Activated CD4-positive, alpha-beta T cell treated with anti-CD3 and anti-CD28 coated beads, Interleukin-2, amount 50 U/mL, for 1 hour (primary cell): ENCODE data around the gene TIAM1.

Experiments used
- DNase-seq: peaks from one replicate; pipeline ENCODE4 v3.0.0-alpha.2; 2020

TIAM1 gene

GRCh38 chr21:31282095-31282709, 61.9 kb downstream of the TIAM1 start:
- DNase-seq, result no peak

- no peak for DNase-seq
Observed at GRCh38 chr21:31281561-31281960, 62.5 kb downstream of the TIAM1 start.

DNA sequence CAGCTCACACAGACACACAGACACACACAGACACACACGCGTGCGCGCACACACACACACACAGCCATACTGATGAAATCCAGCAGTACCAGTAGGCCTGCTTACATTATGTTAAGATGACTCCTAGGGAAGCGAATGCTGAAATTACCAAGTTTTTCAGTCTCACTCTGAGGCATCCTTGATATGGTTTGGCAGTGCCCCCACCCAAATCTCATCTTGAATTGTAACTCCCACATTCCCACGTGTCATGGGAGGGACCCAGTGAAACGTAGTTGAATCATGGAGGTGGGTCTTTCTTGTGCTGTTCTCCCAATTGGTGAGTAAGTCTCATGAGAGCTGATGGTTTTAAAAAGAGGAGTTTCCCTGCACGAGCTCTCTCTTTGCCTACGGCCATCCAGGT, 64.1 kb downstream of the TIAM1 start:
- DNase-seq, result no peak

DNA sequence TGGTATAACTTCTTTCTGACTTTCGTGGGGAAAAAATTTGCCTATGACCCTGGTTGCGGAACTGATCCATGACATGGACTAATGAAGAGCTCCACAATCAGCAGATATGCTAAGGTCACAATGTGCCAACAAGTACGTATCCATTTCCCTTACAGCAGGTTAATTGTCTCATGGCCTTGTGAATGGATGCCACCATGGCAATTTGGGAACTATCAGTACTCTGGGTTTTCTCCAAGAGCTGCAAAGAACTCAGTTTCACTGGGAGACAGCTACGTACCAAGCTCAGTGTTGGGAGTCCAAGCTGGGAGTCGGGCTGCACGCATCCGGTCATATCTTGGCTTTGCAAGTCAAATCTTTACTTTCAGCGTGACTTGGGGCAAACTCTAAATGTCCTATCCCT, 64.8 kb downstream of the TIAM1 start:
- DNase-seq, result no peak

- no peak for DNase-seq
Observed at GRCh38 chr21:31278511-31279130, 65.4 kb downstream of the TIAM1 start.

DNA sequence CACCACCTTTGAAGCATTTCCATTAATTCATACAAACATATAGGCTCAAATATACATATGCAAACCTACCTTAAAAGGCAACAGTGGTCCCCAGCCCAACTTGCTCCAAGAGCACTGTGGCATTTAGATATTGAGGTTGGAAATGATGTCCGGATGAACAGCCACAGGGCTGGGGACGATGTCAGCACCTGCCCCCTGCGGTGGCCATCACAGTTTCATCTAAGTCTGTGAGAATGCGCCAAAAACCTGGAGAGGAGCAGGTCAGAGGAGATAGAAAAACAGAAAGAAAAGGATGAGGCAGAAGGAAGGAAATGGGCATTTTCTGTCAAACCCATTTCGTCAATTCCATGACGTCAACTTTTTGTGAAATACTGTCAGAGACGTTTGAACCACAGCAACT, 67.4 kb downstream of the TIAM1 start:
- no peak for DNase-seq

- no peak for DNase-seq
Observed at GRCh38 chr21:31275901-31276300, 68.2 kb downstream of the TIAM1 start.

GRCh38 chr21:31273278-31273677, 70.8 kb downstream of the TIAM1 start:
- no peak for DNase-seq

GRCh38 chr21:31268090-31268489, 76.0 kb downstream of the TIAM1 start:
- no peak for DNase-seq

DNA sequence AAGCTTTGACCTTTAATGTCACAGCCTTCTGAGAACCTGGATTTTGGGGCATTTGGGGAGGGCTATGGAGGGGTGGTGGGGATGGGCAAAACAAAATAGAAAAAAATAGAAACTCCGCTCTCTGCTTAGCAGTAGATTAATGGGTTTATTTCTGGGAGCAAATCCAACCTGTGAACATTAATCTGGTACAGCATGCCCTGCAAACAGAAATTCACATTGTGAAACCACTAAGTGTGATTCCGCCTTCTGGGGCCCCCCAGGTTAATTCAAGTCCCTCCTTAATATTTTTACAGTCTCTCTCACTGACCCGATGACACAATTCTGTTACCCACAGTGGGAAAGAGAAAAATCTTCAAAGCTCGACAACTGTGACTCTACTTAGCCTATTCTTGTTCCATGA, 76.4 kb downstream of the TIAM1 start:
- DNase-seq, result no peak

GRCh38 chr21:31266241-31266640, 77.8 kb downstream of the TIAM1 start:
- DNase-seq, result no peak

GRCh38 chr21:31265366-31266013, 78.6 kb downstream of the TIAM1 start:
- DNase-seq, result no peak

GRCh38 chr21:31264574-31264973, 79.5 kb downstream of the TIAM1 start:
- no peak for DNase-seq

- DNase-seq, result no peak
Observed at GRCh38 chr21:31262728-31263127, 81.3 kb downstream of the TIAM1 start.

GRCh38 chr21:31261759-31262158, 82.3 kb downstream of the TIAM1 start:
- no peak for DNase-seq

DNA sequence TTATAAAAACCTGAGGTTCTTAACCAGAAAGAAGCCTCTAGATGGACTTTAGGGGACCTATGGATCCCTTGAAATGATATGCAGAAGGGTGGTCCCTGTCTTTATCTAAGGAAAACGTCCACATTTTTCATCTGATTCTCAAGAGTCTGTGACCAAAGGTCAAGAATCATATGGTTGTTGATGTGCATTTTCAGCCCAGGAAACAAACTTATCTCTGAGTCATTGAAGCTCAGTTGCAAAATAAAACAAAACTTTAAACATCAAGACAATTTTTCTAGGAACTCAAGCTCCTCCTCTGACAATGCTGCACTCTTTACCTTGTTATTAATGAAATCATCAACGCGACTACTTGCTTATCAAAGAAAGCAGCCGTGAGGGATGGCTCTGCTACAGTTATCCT, 83.3 kb downstream of the TIAM1 start:
- no peak for DNase-seq

DNA sequence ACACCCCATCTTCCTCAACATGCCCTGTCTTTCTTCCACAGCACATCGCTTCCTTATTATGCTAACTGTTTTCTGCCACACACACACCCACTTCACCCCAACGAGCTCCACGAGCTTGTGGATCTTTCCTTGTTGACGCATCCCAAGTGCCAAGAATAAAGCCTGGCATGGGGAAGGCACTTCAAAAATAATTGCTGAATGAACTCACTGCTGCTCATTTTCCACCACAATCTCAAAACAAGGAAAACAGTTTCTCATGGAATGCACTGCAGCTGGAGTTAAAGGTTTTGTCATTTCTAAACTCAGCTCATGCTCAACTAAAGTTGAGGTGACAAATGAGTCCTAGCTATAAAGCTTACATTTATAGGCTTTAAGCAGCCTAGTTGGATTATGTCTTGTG, 86.0 kb downstream of the TIAM1 start:
- no peak for DNase-seq

DNA sequence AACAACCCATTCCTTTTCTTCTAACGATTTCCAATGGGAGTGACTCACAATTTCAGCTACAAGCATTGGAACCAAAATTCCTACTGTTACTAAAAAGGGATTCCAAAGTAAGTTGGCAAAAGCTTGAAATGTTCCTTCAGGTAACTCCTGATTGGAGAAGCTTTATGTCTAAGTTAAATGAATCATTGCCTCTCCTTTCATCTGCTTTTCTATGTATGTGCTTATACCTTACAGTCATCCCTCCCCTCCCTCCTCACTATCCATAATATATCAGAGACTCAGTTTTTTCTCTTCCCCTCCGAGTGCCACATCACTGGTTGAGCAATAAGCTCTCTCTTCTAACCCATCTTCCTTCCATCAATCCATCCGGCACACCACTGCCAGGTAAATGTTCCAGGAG, 86.8 kb downstream of the TIAM1 start:
- DNase-seq, result no peak

DNA sequence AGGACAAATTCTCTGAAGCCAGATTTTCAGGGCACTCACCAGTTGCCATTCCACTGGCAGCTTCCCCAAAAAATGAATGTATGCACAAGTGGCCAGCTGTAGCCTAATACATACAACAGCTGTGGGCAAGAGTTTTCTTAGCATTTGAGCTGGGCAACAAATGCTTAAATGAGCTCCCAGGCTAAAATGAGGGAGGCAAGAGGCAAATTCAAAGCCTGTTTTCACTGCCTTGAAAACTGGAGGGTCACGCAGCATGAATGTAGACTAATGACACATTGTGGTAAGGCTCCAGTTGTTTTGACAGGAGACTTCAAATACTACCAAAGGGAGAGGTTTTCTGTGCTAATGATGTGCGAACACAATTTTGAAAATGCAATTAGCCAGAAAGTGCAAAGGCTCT, 88.2 kb downstream of the TIAM1 start:
- no peak for DNase-seq

DNA sequence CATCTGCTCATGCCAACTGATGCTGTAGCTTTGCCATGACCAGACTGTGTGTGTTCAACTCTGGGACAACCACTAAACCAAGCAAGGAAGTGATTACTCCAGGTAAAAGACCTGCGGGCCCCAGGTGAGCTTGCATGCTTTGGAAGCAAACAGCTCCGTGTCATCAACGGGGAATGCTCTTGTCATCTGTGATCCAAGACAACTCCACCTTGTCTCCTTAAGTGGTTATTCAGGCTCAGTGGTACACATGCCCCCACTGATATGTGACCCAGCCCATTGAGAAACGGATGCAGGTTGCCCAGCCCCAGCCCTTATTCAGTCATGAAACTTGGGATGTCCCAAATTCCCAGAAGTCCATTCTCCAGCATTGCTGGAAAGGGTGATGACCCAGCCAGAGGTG, 89.0 kb downstream of the TIAM1 start:
- DNase-seq, result no peak

- no peak for DNase-seq
Observed at GRCh38 chr21:31254131-31254530, 89.9 kb downstream of the TIAM1 start.

GRCh38 chr21:31253684-31254083, 90.4 kb downstream of the TIAM1 start:
- DNase-seq, result no peak

DNA sequence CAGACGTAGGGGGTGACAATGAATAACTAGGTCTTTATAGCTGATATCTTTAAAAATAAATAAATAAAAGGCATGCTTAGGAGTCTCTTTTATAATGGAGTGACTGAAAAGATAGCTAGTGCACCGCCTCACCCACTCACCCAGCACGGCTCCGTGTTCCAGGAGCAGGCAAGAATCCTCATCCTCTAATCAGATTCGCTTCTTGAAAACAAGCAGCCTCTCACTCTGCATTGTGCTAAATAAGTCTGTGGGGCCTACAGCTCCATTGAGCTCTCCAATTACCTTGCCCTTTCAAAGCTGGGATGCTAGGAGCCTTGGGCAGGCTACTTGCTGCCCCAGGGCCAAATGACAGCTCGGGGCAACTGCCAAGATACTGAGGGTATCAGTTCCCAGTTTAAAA, 91.5 kb downstream of the TIAM1 start:
- no peak for DNase-seq

GRCh38 chr21:31252091-31252490, 92.0 kb downstream of the TIAM1 start:
- no peak for DNase-seq

DNA sequence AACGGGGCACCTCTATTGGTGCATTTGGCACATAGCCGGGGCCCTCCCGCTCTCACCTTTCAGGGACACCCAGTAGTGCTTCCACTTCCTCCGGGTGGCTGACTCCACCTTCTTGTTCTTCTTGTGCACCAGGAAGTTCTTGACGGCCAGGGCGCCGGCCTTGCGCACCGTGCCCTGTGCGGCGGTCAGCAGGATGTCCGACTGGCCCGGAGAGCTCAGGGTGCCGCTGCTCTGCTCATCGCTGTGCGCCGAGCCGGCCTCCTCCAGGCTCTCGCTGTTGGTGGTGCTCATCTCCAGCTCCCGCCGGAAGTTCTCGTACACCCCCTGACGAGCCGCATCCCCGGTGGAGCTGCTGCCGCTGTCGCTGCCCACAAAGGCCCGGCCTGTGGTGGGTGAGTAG, 92.4 kb downstream of the TIAM1 start:
- DNase-seq, result no peak
